Mesendoderm (in vitro differentiated cells): Measurements from ENCODE around the gene GSG1L2.

Experiments used
- DNase-seq: peaks from one replicate; pipeline ENCODE4 v3.0.0; 2013
- H2AK5ac ChIP-seq: 2 replicates; pipeline ENCODE4 v1.6.1; 2013; ENCODE audit warnings: low read length, inconsistent platforms
- H2BK120ac ChIP-seq: 2 replicates; pipeline ENCODE4 v1.6.1; 2013; ENCODE audit warnings: low read depth, mild to moderate bottlenecking, low read length, moderate library complexity, mixed read lengths
- H2BK15ac ChIP-seq: replicated peaks from 2 replicates; pipeline ENCODE4 v1.6.1; 2013; ENCODE audit warnings: low read depth, mild to moderate bottlenecking, moderate library complexity
- H2BK5ac ChIP-seq: 2 replicates; pipeline ENCODE4 v1.6.1; 2013; ENCODE audit warnings: low read length, inconsistent platforms
- H3K18ac ChIP-seq: 2 replicates; pipeline ENCODE4 v1.6.1; 2013; ENCODE audit warnings: mild to moderate bottlenecking, low read length, mixed read lengths
- H3K23ac ChIP-seq: one replicate; pipeline ENCODE4 v1.6.1; 2013; ENCODE audit warnings: low read length
- H3K27ac ChIP-seq: 2 replicates; pipeline ENCODE4 v1.5.1; 2013; ENCODE audit warnings: low read depth, mild to moderate bottlenecking, inconsistent platforms, low read length, moderate library complexity
- H3K27me3 ChIP-seq: 2 replicates; pipeline ENCODE4 v1.6.1; 2013; ENCODE audit warnings: low read length, control low read depth, mild to moderate bottlenecking, inconsistent platforms; ENCODE audit not compliant: insufficient read depth, poor library complexity
- H3K36me3 ChIP-seq: 2 replicates; pipeline ENCODE4 v1.6.1; 2013; ENCODE audit warnings: low read length, inconsistent platforms; ENCODE audit not compliant: control insufficient read depth, insufficient read depth
- H3K4ac ChIP-seq: one replicate; pipeline ENCODE4 v1.6.1; 2013; ENCODE audit warnings: low read depth, mild to moderate bottlenecking, low read length, moderate library complexity
- H3K4me1 ChIP-seq: 2 replicates; pipeline ENCODE4 v1.6.1; 2013; ENCODE audit warnings: low read depth, low read length, inconsistent platforms; ENCODE audit not compliant: control insufficient read depth
- H3K4me2 ChIP-seq: 2 replicates; pipeline ENCODE4 v1.6.1; 2013; ENCODE audit warnings: low read length
- H3K4me3 ChIP-seq: 2 replicates; pipeline ENCODE4 v1.5.1; 2013; ENCODE audit warnings: mild to moderate bottlenecking, low read length
- H3K56ac ChIP-seq: one replicate; pipeline ENCODE4 v1.6.1; 2013; ENCODE audit warnings: low read length
- H3K79me1 ChIP-seq: 2 replicates; pipeline ENCODE4 v1.6.1; 2013; ENCODE audit warnings: low read length, inconsistent platforms
- H3K79me2 ChIP-seq: 2 replicates; pipeline ENCODE4 v1.6.1; 2013; ENCODE audit warnings: mild to moderate bottlenecking, low read length; ENCODE audit not compliant: control insufficient read depth, insufficient read depth
- H3K9ac ChIP-seq: 2 replicates; pipeline ENCODE4 v1.6.1; 2013; ENCODE audit warnings: low read length, inconsistent platforms
- H4K5ac ChIP-seq: one replicate; pipeline ENCODE4 v1.6.1; 2013; ENCODE audit warnings: low read length
- H4K8ac ChIP-seq: one replicate; pipeline ENCODE4 v1.6.1; 2013; ENCODE audit warnings: low read depth, mild to moderate bottlenecking, control low read depth, low read length, moderate library complexity
- WGBS: extraction: QIAGEN DNeasy Blood & Tissue Kit; methylation state at CpG from one replicate; pipeline ENCODE4 v1.1.7; 2013; ENCODE audit warnings: low lambda C conversion rate, missing lambda C conversion rate; ENCODE audit not compliant: insufficient coverage; ENCODE audit errors: extremely low coverage; 5-methylcytosine and 5-hydroxymethylcytosine counted together

GSG1L2 gene

DNA sequence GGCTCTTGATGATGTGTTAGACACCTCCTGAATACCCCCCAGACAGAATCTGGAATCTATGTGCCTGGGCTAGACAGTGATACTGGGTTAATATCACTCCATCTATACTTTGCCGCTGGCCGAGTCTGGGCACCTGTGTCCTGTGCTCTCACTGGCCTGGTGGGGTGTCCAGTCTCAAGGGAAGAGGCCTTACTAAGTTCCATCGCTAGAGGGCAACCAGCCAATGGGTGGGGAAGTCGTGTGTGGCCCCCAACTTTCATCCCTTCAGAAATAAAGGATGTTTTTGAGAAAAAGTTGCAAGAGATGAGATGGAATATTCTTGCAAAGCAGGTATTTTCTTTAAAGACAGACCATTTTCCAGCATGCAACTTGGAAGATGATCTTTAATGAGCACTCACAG lies 2.2 kb upstream of the GSG1L2 start:
- no peak overlapping the region for H2BK120ac ChIP-seq
- WGBS, result no CpG with 5 or more reads among the region's 4 CpGs
- no peaks in the 10 kb centered on the region for H3K27me3 ChIP-seq

DNA sequence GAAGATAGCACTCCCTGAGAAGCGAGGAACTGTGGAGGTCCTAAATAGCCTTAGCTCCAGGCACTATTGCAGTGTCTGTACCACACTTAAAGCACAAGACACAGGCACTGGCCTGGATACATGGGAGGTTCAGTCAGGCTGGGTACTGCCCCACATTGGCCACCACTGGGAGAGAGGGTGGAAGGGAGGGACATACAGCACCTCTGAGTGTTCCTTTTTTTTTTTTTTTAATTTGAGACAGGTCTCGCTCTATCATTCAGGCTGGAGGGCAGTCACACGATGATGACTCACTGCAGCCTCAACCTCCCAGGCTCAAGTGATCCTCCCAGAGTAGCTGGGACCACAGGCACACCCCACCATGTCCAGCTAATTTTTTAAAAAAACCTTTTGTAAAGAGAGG lies 1.4 kb downstream of the GSG1L2 start:
- no peak overlapping the region for H2AK5ac ChIP-seq
- no peak for DNase-seq
- no peak overlapping the region for H4K5ac ChIP-seq
- no peak overlapping the region for H3K23ac ChIP-seq
- no peak overlapping the region for H3K56ac ChIP-seq
- no peak overlapping the region for H4K8ac ChIP-seq
- H3K79me1 ChIP-seq, result no peaks in the 10 kb centered on the region
- no peaks in the 10 kb centered on the region for H3K79me2 ChIP-seq
- no peak overlapping the region for H3K4me2 ChIP-seq
- H3K4me3 ChIP-seq, result no peak overlapping the region
- no peak overlapping the region for H2BK5ac ChIP-seq
- no peaks in the 10 kb centered on the region for H3K4me1 ChIP-seq
- no peak overlapping the region for H3K9ac ChIP-seq
- no peak overlapping the region for H3K4ac ChIP-seq
- no CpG with 5 or more reads among the region's 3 CpGs for whole genome bisulfite sequencing
- no peaks in the 10 kb centered on the region for H3K27me3 ChIP-seq
- no peak overlapping the region for H3K27ac ChIP-seq
- no peaks in the 10 kb centered on the region for H3K36me3 ChIP-seq
- no peak overlapping the region for H2BK120ac ChIP-seq
- no peak overlapping the region for H3K18ac ChIP-seq
- no peak overlapping the region for H2BK15ac ChIP-seq

More for the DNA sequence above, 2.2 kb upstream of the GSG1L2 start:
- Histone ChIP-seq H3K56ac (no peak overlapping the region), H3K4me3 (no peak overlapping the region), H2BK15ac (no peak overlapping the region), H2BK5ac (no peak overlapping the region), H3K27ac (no peak overlapping the region), H4K5ac (no peak overlapping the region), H3K79me2 (no peaks in the 10 kb centered on the region), H3K36me3 (no peaks in the 10 kb centered on the region), H3K4me1 (no peaks in the 10 kb centered on the region), H3K4me2 (no peak overlapping the region), H2AK5ac (no peak overlapping the region), H3K23ac (no peak overlapping the region), H3K18ac (no peak overlapping the region), H3K79me1 (no peaks in the 10 kb centered on the region), H4K8ac (no peak overlapping the region), H3K9ac (no peak overlapping the region), H3K4ac (no peak overlapping the region)
- DNase-seq, result no peak

DNA sequence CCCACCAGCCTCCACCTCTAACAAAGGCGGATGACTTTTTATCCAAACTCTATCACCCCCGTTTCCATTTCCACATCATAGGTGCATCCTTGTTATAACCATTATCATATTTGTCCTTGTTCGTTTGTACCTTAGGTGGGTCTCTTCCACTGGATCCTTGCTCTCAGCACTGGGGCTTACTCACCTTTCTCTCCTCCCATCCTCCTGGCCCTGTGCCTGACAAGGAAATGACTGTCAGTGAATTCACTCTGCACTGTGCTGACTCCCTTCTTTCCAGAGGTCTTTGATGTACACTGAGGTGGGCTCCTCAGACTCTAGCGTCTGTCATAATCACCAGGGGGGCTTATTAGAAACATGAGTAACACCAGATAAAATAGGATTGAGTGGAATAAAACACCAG lies 3.1 kb downstream of the GSG1L2 start:
- Histone ChIP-seq H3K36me3 (no peaks in the 10 kb centered on the region), H3K4ac (no peak overlapping the region), H4K8ac (no peak overlapping the region), H3K4me2 (no peak overlapping the region), H3K4me3 (no peak overlapping the region), H2BK15ac (no peak overlapping the region), H4K5ac (no peak overlapping the region), H3K79me2 (no peaks in the 10 kb centered on the region), H2AK5ac (no peak overlapping the region), H3K27me3 (no peaks in the 10 kb centered on the region), H2BK120ac (no peak overlapping the region), H3K56ac (no peak overlapping the region), H3K27ac (no peak overlapping the region), H3K4me1 (no peaks in the 10 kb centered on the region), H3K9ac (no peak overlapping the region), H2BK5ac (no peak overlapping the region), H3K79me1 (no peaks in the 10 kb centered on the region), H3K23ac (no peak overlapping the region), H3K18ac (no peak overlapping the region)
- no CpG with 5 or more reads among the region's 4 CpGs for WGBS
- DNase-seq, result no peak

DNA sequence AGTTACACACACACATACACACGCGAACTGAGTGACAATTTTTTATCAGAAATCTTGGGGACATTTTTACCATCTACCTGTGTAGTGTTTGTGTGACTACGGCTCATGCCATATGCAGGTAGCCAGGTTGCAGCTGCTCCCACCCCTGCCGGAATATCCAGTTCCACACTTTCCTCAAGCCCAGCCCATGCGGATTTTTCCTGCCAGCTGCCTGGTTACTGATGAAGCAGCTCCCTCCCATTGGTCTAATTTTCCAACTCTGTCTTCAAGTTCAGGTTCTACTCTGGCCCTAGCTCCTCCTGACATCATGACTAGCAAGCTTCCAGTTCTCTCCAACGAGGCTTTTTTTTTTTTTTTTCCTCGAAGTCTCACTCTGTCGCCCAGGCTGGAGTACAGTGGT lies 4.8 kb downstream of the GSG1L2 start:
- H3K27me3 ChIP-seq, result no peaks in the 10 kb centered on the region
- H2BK15ac ChIP-seq, result no peak overlapping the region
- H4K5ac ChIP-seq, result no peak overlapping the region
- H3K79me2 ChIP-seq, result no peaks in the 10 kb centered on the region
- H2BK120ac ChIP-seq, result no peak overlapping the region
- H3K79me1 ChIP-seq, result no peaks in the 10 kb centered on the region
- no peak overlapping the region for H3K18ac ChIP-seq
- no peak overlapping the region for H3K23ac ChIP-seq
- H3K4me2 ChIP-seq, result no peak overlapping the region
- no peaks in the 10 kb centered on the region for H3K4me1 ChIP-seq
- DNase-seq, result peak; percentile 80
- no peak overlapping the region for H4K8ac ChIP-seq
- H3K9ac ChIP-seq, result no peak overlapping the region
- no peak overlapping the region for H3K4ac ChIP-seq
- no peak overlapping the region for H3K4me3 ChIP-seq
- no peak overlapping the region for H3K27ac ChIP-seq
- H2BK5ac ChIP-seq, result no peak overlapping the region
- no peaks in the 10 kb centered on the region for H3K36me3 ChIP-seq
- no peak overlapping the region for H2AK5ac ChIP-seq
- H3K56ac ChIP-seq, result no peak overlapping the region
- no CpG with 5 or more reads among the region's 8 CpGs for WGBS

DNA sequence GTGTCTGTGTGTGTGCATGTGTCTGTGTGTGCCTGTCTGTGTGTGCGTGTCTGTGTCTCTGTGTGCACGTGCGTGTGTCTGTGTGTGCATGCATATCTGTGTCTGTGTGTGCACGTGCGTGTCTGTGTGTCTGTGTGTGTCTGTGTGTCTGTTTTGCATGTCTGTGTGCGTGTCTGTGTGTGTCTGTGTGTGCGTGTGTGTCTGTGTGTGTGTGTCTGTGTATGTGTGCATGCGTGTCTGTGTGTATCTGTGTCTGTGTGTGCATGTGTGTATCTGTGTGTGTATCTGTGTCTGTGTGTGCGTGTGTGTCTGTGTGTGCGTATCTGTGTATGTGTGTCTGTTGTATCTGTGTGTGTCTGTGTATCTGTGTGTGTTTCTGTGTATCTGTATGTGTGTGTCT lies 5.4 kb downstream of the GSG1L2 start:
- DNase-seq, result no peak
- no peak overlapping the region for H3K9ac ChIP-seq
- no CpG with 5 or more reads among the region's 10 CpGs for WGBS
- H3K4me1 ChIP-seq, result peaks cover under 1% of the 10 kb centered on the region
- no peak overlapping the region for H3K4me3 ChIP-seq
- H4K8ac ChIP-seq, result no peak overlapping the region
- no peaks in the 10 kb centered on the region for H3K27me3 ChIP-seq
- no peaks in the 10 kb centered on the region for H3K36me3 ChIP-seq
- H2BK15ac ChIP-seq, result no peak overlapping the region
- no peak overlapping the region for H3K27ac ChIP-seq
- no peaks in the 10 kb centered on the region for H3K79me1 ChIP-seq
- H2BK5ac ChIP-seq, result no peak overlapping the region
- no peak overlapping the region for H3K18ac ChIP-seq
- H3K56ac ChIP-seq, result no peak overlapping the region
- no peak overlapping the region for H2AK5ac ChIP-seq
- H3K4me2 ChIP-seq, result no peak overlapping the region
- H2BK120ac ChIP-seq, result no peak overlapping the region
- H3K23ac ChIP-seq, result no peak overlapping the region
- no peak overlapping the region for H3K4ac ChIP-seq
- H4K5ac ChIP-seq, result no peak overlapping the region
- no peaks in the 10 kb centered on the region for H3K79me2 ChIP-seq

DNA sequence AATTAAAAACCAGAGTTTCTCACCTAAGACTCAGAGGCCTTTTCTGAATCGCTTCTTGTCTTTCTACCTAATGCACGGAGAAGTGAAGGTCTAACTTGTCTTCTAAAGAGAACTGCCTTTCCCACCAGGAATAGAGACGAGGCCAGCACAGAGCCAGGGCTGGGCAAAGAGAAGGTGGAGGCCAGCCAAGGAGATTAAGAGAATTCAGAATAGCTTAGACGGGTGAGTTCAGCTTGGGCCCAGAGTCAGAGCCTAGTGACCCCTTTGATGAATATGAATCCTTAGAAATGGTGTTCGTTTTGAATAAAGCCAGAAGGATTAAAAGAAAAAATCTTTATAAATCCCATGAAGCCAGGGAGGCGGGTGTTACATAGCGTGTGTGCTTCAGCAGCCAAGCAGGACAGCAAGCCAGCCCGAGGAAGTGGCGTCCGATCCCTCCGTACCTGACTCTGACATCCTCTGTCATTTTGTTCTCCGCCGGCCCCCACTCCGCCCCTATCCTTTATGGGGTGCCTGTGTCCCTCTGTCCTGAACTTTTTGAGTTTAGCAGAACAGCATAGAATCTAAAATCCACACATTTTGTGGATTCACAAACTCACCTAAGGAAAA lies 7.4 kb downstream of the GSG1L2 start:
- Histone ChIP-seq H3K79me2 (no peaks in the 10 kb centered on the region), H4K8ac (no peak overlapping the region), H3K9ac (no peak overlapping the region), H3K56ac (no peak overlapping the region), H2BK15ac (no peak overlapping the region), H3K27me3 (no peaks in the 10 kb centered on the region), H3K27ac (no peak overlapping the region), H3K4me1 (peaks cover 9% of the 10 kb centered on the region), H3K4me2 (no peak overlapping the region), H4K5ac (no peak overlapping the region), H3K4ac (no peak overlapping the region), H3K23ac (no peak overlapping the region), H3K18ac (no peak overlapping the region), H3K79me1 (no peaks in the 10 kb centered on the region), H2BK120ac (no peak overlapping the region), H2BK5ac (no peak overlapping the region), H2AK5ac (no peak overlapping the region), H3K36me3 (no peaks in the 10 kb centered on the region), H3K4me3 (no peak overlapping the region)
- no peak for DNase-seq
- no CpG with 5 or more reads among the region's 14 CpGs for WGBS
